ENCODE results near the gene NYAP2.

DNA sequence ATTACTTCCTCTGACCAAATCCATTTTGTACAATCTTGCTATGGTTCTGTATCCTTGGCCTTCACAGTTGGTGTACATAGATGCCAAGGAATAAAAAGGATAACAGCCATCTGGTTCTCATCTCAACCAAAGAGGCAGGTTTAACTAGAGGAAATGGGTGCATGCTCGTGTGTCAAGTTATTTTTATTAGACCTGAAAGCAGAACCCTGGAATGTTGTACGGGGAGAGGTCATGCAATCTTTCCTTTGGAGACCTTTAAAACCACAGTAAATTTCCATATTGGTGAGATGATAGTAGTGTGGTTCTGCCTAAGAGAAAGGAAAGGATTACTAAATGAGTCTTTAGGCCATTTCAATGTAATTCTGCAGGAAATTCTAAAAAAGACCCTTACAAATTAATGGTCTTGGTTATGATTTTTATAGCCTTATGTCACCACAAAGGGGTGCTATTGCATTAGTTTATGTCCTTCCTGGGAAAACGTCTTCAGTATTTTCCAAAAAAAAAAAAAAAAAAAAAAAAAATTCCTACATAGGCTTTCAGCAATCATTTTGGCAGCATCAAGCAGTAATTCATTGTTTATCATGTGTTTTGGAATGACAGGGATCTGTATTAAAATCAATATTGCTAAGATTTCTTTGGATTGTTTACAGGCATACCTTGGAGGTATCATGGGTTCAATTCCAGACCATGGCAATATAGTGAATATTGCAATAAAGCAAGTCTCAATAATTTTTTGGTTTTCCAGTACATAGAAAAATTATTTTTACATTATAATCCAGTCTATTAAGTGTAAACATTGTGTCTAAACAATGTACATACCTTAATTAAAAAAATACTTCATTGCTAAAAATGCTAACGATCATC, 270.8 kb downstream of the NYAP2 start:
- peak in 1 of 2 donors; percentile 44 for TF ChIP-seq CTCF (conservative IDR thresholded peaks at IDR 0.05 in 1 of 2, IDR thresholded peaks at IDR 0.05 in 1 of 2; ENCODE audit: low read depth in 1 of 2, low read length in 2 of 2)
- no peak for TF ChIP-seq EZH2 (IDR thresholded peaks at IDR 0.05; ENCODE audit: low read length, missing control alignments)
